RPMI8226 (cell line): ENCODE measurements around the gene ADRA2B.

ENCODE experiments used
- DNase-seq: peaks from one replicate; pipeline ENCODE4 v3.0.0-alpha.2; 2015

Gene ADRA2B

DNA sequence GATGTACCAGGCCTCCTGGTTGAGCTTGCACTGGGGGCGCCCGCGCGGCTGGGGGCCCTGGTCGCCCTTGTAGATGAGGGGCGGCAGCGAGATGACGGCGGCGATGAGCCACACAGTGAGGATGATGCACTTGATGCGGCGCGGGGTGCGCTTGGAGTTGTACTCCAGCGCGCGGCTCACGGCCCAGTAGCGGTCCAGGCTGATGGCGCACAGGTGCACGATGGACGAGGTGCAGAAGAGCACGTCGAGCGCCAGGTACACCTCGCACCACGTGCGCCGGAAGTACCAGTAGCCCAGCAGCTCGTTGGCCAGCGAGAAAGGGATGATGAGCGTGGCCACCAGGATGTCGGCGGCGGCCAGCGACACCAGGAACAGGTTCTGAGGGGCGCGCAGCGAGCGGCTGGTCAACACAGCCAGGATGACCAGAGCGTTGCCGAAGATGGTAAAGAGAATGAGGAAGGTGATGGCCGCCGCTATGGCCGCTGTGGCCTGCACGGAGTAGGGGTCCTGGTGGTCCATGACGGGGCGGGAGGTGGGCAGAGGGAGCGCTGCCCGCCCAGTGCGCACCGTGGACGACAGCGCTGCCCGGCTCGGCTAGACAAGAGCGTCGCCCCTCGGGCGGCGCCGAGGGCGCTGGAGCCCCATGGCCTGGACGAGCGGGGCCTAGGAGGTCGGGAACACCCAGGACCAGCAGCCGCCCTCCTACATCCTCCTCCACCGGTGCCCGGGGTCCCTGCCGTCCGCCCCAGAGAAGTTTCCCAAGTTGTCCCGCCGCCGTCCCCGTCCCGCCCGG is 544 bp downstream of the ADRA2B start:
- DNase-seq: no peak

- no peak for DNase-seq
These were observed 1.3 kb downstream of the ADRA2B start for GRCh38 chr2:96114903-96115581.

DNA sequence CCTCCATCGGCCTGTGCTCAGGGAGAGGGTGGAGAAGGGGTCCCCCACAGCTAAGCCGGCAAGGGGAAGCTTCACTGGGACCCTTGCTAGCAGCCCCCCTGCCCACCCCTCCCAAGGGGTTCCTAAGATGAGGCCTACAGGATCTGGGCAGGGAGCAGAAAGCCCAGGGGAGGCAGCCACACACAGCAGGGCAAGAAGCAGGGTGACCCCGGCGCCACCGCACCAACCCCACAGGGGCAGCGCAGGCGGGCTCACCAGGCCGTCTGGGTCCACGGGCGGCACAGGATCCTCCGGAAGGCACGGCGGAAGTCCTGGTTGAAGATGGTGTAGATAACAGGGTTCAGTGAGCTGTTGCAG is 1.8 kb downstream of the ADRA2B start:
- no peak for DNase-seq

DNA sequence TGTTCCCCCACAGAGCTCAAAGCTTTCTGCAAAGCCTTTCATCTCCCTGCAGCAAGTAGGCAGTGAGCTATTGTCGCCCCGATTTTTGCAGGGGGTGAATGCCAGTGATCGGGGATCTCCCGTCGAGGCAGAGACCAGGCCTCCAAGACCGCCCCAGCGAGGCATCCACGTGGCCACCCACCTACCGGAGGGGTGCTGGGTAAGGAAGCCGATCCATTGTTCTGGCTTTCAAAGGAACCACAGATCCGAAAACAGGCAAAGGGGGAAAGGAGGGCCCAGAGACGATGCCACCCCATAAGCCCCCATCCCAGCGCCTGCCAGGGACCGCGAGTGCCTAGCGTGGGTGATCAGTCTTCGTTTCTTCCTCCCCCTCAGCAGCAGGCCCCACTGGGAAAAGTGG is 2.4 kb downstream of the ADRA2B start:
- no peak for DNase-seq

DNA sequence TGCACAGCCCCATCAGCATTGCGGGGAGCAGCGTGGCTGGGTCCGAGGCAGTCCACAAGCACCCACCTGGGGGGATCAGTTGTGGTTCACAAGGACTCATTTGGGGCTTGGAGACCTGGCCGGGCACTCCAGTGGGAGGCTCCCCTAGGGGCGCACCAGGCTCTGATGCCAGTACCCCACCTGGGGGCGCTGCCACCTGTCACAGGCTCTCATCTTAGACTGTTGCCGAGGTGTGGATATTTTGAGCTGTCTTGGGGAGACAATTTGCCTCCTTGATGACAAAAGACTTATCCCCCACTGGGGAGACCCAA is 3.0 kb downstream of the ADRA2B start:
- peak; percentile 32 for DNase-seq

DNA sequence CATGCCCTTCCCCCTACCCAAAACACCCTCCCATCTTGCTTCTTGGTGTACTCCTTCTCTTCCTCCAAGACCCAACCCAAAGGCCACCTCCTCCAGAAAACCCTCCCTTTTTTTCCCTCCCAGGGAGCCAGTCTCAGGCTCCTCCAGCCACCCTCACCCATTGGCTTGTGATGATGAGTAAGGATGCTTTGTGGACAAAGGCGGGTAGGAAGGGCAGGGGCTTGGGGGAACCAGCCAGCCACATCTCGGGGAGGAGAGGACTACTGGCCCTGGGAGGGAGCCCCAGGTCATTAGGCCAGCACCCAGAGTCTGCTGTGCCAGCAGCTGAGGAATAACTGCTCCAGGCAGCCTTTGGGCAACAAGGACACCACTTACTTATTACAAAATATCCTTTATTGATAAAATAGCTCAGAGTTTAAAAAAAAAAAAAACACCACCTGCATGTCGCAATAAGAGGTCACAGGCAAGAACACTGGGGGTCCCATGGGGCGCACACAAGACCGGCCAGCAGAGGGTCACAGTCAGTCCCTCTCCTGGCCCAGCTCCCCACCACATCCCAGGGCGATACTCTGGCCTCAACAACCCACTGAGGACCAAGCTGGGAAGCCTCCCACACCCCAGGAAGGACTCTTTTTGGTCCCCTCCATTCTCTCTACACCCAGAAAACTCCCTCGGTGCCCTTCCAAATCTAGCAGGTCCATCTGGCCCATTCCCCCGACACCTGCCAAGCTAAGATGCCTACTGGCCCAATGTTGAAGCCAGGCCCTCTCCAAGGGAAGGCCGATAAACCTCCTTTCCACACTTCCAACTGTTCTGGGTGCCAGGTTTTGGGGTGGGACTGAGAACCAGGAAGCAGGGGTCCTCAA is 3.6 kb downstream of the ADRA2B start:
- DNase-seq: no peak

GRCh38 chr2:96111823-96112500 is 4.4 kb downstream of the ADRA2B start:
- no peak for DNase-seq

DNA sequence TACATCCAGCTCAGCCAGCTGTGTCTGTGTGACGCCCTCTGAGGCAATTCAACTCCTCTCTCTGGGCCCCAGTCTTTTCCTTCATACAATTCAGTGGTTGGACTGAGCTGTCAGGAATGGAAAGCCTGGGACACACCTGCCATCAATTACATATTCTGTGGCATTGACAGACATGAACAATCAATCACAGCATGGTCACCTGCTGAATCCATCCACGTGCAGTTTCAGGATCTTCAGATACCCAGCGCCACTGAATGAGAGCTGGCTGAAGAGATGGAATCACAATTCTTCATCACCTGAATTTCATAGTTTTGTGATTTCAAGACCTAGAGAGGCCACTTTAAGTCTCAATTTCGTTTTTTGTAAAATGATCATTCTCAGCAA is 5.1 kb downstream of the ADRA2B start:
- DNase-seq: no peak

- peak; percentile 48 for DNase-seq
These were observed 5.6 kb downstream of the ADRA2B start for GRCh38 chr2:96110621-96111256.

GRCh38 chr2:96109931-96110511 is 6.3 kb downstream of the ADRA2B start:
- no peak for DNase-seq

GRCh38 chr2:96109361-96109680 is 7.0 kb downstream of the ADRA2B start:
- DNase-seq: no peak

DNA sequence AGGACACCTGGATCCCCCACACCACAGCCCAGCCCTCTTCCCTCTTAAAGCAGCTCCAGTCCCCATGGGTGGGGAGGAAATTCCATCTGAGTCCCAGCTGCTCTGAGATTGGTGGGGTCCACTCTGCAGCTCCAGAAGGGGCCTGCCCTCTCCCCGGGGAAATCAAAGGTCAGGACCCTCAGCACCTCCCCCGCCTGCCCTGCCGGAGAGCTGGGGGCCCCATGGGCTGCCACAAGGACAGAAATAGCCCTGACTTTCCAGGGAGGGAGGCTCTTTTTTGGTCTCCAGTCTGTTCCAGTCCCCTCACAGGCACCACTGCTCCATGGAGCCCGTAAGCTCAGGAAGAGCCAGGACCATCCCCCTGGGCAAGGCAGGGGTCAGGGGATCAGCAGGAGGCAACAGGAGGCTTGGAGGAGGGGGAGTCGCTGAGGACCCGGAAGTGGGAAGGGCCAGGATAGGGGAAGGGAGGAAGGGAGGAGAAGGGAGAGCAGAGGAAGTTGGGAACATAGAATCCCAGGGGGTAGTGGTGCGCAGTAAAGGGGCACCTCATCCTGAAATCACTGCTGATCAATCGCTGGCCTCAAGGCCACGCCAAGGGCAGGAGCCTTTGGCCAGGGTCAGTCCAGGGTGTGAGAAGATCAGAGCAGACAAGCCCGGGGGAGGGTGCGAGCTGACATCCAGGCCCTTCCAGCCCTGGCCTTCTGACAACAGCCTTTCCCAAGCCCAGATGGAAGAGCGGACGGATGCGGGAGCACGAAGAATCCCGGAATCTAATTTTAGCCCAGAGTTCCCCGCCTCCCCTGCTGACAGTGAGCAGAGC is 7.6 kb downstream of the ADRA2B start:
- DNase-seq: no peak

- DNase-seq: no peak
These were observed 8.2 kb downstream of the ADRA2B start for GRCh38 chr2:96108151-96108540.

- DNase-seq: no peak
These were observed 8.7 kb downstream of the ADRA2B start for GRCh38 chr2:96107708-96108065.

DNA sequence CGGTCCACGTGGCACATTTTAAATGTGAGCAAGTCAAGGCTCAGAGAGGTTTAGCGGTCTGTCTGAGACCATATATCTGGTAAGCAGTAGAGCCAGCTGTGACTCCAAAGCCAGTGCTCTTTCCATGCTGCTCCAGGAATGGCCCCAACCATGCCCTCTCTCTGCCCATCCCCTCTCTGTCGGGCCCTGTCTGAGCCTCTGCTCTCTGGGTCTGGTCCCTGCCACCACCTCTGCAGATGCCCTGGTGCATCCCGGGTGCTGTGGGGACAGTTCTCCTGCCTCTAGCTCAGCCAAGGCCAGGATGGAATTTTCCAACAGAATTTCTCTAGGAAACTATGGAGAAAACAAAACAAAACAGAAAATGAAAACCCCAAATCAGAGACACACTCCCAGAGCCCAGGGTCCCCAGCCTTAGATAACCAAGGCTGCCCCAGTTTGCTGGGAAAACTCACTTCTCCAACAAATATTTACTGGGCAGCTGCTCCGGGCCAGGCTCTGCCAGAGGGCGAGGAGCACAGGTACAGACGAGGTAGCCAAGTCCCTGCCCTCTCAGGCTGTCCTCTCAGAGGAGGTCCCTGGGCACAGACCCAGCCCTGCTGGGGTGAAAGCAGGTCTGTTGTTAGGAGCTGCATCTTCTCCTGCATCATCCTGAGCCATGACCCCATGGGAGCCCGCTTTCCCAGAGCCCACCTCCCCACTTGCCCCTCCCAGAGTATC is 9.2 kb downstream of the ADRA2B start:
- DNase-seq: no peak

DNA sequence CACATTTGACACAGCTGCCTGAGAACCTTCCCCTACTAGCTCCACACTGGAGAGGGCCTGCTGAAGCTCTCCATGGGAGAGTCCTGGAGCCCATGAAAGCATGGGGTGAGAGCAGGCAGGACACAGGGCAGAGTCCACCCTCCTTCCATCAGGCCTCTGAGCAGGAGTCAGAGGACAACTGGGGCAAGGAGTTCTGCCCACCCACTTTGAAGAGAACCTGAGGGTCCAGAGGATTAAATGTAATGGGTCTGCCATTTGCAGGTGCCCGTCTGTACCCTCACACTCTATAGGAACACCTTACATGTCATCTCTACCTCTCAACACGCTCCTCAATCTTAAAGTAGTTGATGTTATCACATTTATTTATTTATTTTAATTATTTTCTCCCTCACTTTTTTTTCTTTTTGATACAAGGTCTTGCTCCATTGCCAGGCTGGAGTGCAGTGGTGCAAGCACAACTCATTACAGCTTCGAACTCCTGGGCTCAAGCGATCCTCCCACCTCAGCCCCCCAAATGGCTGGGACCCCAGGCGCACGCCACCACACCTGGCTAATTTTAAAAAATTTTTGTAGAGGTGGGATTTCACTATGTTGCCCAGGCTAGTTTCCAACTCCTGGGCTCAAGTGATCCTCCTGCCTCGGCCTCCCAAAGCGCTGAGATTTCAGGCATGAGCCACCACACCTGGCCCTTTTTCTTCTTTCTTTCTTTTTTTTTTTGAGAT is 10.2 kb downstream of the ADRA2B start:
- DNase-seq: no peak

- no peak for DNase-seq
These were observed 11.0 kb downstream of the ADRA2B start for GRCh38 chr2:96105152-96105915.

DNA sequence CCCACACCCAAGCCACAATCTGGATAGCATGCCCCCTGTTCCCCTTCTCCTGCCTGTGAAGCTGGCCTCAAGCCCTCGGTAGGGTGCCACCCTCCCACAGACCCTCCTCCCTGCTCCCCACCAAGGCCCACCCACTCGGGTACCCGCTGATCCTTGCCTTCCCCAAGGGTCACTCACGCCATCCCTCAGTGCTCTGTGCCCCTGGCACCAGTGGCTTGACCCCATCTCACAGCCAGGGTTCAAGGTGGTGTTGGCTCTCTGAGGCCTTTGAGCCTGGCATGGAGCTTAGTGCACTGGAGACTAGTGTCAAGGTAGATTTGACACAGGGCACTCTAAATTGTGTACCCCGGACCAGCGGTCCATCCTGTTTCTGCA is 11.9 kb downstream of the ADRA2B start:
- no peak for DNase-seq

DNA sequence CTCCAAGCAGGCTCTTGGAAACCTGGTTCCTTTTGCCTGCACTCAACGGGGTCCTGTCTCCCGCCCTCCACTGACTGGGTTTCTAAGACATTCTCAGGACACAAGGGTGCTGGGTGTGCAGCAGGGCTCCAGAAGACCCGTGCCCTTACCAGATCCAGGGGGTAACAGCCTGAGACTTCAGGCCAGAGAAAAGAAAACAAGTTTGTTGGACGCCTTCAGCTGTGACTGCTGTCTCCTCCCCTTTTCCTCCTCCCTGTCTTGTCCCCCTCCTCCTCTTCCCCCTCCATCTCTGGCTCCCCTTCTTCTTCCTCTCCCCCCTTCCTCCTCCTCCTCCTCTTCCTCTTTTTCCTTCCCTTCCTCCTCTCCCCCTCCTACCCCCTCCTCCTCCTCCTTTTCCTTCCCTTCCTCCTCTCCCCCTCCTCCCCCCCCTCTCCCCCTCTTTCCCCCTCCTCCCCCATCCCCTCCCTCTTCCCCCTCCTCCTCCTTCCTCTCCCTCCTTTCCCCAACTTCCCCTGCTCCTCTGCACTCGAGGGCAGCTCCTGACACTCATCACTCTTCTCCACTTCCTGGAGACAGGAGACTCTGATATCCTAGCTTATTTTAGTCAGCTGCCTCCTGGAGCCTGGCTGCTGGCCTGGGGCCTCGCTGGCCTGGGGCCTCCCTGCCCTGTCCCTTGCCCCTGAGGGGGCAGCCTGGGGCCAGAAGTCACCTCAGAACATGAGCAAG is 12.4 kb downstream of the ADRA2B start:
- no peak for DNase-seq
